Suprapubic skin (tissue), 4 donors: ENCODE results near the gene DBH.

Experiments used
- EP300 ChIP-seq: sonication (generic); formaldehyde crosslinking; IDR thresholded peaks from one replicate; pipeline ENCODE4 v1.6.1; 2017; ENCODE audit warnings: antibody characterized with exemption
- POLR2AphosphoS5 ChIP-seq, 3 donors: sonication (generic); formaldehyde crosslinking; IDR thresholded peaks; one replicate each; pipeline ENCODE4 v1.6.1; 2017; ENCODE audit warnings: antibody characterized with exemption in 3 of 3

DNA sequence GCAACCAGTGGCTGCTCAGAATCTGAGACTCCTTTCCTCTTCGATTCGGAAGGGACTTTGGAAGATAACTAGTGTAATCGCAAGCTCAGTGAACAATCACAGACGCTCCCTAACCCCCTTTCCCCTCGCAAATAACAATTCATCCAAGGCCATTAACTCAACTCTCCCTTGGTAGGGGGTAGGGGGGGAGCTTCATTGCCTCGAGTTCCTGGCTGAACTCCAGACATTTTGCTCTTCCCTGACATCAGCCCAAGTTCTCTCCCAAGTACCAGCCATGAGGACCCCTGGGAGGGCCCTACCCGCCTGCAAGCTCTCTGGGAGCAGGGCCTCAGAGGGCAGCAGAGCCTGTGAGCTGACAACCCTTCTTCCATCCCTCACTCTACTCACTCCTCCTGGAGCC, 35.4 kb upstream of the DBH start:
- no peak for TF ChIP-seq POLR2AphosphoS5 (IDR thresholded peaks at IDR 0.05)
- no peak for TF ChIP-seq EP300
